ENCODE measurements around the gene PPHLN1.

GRCh38 chr12:42394429-42394828 is 68.5 kb downstream of the PPHLN1 start:
- TF ChIP-seq CTCF (IDR thresholded peaks at IDR 0.05) (no peak), POLR2A (IDR thresholded peaks at IDR 0.05) (no peak)
